B cell (primary cell): ENCODE measurements around the gene PPCS.

Experiments used
- EZH2 ChIP-seq: IDR thresholded peaks from 2 replicates; pipeline ENCODE4 v1.6.1; 2012; ENCODE audit warnings: borderline replicate concordance, low read depth, mild to moderate bottlenecking, moderate library complexity, low read length; ENCODE audit not compliant: insufficient read depth, poor library complexity, severe bottlenecking
- TF ChIP-seq, protein P1 (sequence below): fragments of 200-600 bp; IDR thresholded peaks from one replicate; pipeline ENCODE4 v1.8.0; 2022; ENCODE audit warnings: antibody characterized with exemption, mild to moderate bottlenecking

DNA sequence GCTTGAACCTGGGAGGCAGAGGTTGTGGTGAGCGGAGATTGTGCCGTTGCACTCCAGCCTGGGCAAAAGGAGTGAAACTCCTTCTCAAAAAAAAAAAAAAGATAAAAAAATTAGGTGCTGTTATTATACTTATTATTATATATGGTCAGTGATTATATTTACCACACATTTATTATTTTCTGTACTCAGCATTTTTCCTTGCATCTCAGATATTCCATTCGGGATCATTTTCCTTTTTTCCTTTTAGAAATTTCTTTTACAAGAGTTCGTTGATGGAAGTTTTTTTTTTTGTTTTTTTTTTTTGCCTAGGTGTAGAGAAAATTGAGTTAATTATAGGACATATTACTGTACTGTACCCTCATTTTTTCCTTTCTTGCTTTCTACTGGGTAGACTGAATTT lies 20.3 kb downstream of the PPCS start:
- TF ChIP-seq, protein P1, sequence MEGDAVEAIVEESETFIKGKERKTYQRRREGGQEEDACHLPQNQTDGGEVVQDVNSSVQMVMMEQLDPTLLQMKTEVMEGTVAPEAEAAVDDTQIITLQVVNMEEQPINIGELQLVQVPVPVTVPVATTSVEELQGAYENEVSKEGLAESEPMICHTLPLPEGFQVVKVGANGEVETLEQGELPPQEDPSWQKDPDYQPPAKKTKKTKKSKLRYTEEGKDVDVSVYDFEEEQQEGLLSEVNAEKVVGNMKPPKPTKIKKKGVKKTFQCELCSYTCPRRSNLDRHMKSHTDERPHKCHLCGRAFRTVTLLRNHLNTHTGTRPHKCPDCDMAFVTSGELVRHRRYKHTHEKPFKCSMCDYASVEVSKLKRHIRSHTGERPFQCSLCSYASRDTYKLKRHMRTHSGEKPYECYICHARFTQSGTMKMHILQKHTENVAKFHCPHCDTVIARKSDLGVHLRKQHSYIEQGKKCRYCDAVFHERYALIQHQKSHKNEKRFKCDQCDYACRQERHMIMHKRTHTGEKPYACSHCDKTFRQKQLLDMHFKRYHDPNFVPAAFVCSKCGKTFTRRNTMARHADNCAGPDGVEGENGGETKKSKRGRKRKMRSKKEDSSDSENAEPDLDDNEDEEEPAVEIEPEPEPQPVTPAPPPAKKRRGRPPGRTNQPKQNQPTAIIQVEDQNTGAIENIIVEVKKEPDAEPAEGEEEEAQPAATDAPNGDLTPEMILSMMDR = no peak
- no peak for TF ChIP-seq EZH2
